Heart left ventricle (tissue), 13 donors: ENCODE data around the gene U2AF1L4.

Source experiments
- CTCF ChIP-seq, 12 donors: fragments of 200-600 bp; sonication (generic) in 4 of 12; IDR thresholded peaks; one replicate each; pipeline versions ENCODE4 v1.5.0 to v1.8.0; 2018 to 2022; ENCODE audit warnings: antibody characterized with exemption in 12 of 12, mild to moderate bottlenecking in 5 of 12
- POLR2A ChIP-seq, 2 donors: fragments of 450-650 bp; IDR thresholded peaks; one replicate each; pipeline ENCODE4 v1.6.1; 2017; ENCODE audit warnings: antibody characterized with exemption in 2 of 2, mild to moderate bottlenecking in 2 of 2, moderate library complexity in 2 of 2
- donor health status: ischemic (EF 13 %, LVEDD 7.1; RV severe dilation, severe dysfunction).
- donor health status: DM: no; HTN: yes; CAD: no.
- donor health status: DM: no; HTN: no; CAD: no.
- donor health status: ischemic (EF 25% LVEDD 6.9; RV normal size, moderate dysfunction).
- donor health status: ischemic (EF 25% LVEDD 5.7; RV mildly dilated, moderate dysfunction).
- donor health status: ischemic (EF 35%, LVEDD 5.7; RV mildly dilated, moderate dysfunction).
- donor health status: nonischemic (EF 11% LVEDD 7.7; RV severe dilation, severe dysfunction).
- donor health status: DM: yes; HTN: yes; CAD: no.
- donor health status: PGD.
- donor health status: ischemic (EF 29% LVEDD 5.4; RV normal size, mild dysfunction).
- donor health status: nonischemic (EF 23%, LVEDD 6.1; RV moderate dilation, normal function).

GRCh38 chr19:35789978-35790944, 45.0 kb upstream of the U2AF1L4 start:
- TF ChIP-seq POLR2A (IDR thresholded peaks at IDR 0.05) (no peak), CTCF (IDR thresholded peaks at IDR 0.05) (no peak)
